Activated B cell treated with CpG ODN at 0.5 μM for 24 hours (primary cell): ENCODE data around the gene KCNG3. TPM values are rescaled to one million over a fixed set of nuclear protein-coding genes. Genes with fewer than 3 reads are reported as not detected.

ENCODE experiments used
- ATAC-seq: fragments of 200-7000 bp; cut with Tn5 transposase; one replicate; pipeline ENCODE4 v1.10.0; 2021; ENCODE audit warnings: low read depth, mild to moderate bottlenecking, moderate library complexity
- CTCF ChIA-PET: fragments of 350-600 bp; sonication (Branson Sonifier 250); formaldehyde crosslinking; loops from one replicate; lab custom pipeline; 2021; ENCODE audit warnings: antibody characterized with exemption; lab: Charles Lee
- POLR2A ChIA-PET: fragments of 350-600 bp; sonication (Branson Sonifier 250); formaldehyde crosslinking; loops from one replicate; lab custom pipeline; 2021; ENCODE audit warnings: antibody characterized with exemption; lab: Charles Lee
- DNase-seq: peaks from one replicate; pipeline ENCODE4 v3.0.0; 2022
- H3K27ac Mint-ChIP-seq: one replicate; pipeline ENCODE4 v1.8.0; 2020; ENCODE audit warnings: mixed read lengths
- H3K27me3 Mint-ChIP-seq: one replicate; pipeline ENCODE4 v1.8.0; 2021; ENCODE audit warnings: mixed read lengths
- H3K36me3 Mint-ChIP-seq: one replicate; pipeline ENCODE4 v1.8.0; 2021; ENCODE audit warnings: low read depth, mixed read lengths
- H3K4me1 Mint-ChIP-seq: one replicate; pipeline ENCODE4 v1.8.0; 2021; ENCODE audit warnings: mixed read lengths
- H3K4me3 Mint-ChIP-seq: one replicate; pipeline ENCODE4 v1.8.0; 2020; ENCODE audit warnings: mild to moderate bottlenecking, mixed read lengths
- H3K9me3 Mint-ChIP-seq: one replicate; pipeline ENCODE4 v1.8.0; 2020; ENCODE audit warnings: mixed read lengths
- CTCF ChIP-seq: fragments of 200-600 bp; IDR thresholded peaks from one replicate; pipeline ENCODE4 v1.8.0; 2022; ENCODE audit warnings: antibody characterized with exemption, mild to moderate bottlenecking
- intact Hi-C: fragments of 100-400 bp; cut with micrococcal nuclease; formaldehyde crosslinking; loops from one replicate; pipeline ENCODE4 v1.15.1; 2024
- total RNA-seq: library from RNA; stranded (reverse); gene quantifications from 2 replicates; pipeline ENCODE4 v1.2.3, GENCODE V29; 2022

The KCNG3 gene
- total RNA-seq, 1 donor from 2014 or later, result not detected

DNA sequence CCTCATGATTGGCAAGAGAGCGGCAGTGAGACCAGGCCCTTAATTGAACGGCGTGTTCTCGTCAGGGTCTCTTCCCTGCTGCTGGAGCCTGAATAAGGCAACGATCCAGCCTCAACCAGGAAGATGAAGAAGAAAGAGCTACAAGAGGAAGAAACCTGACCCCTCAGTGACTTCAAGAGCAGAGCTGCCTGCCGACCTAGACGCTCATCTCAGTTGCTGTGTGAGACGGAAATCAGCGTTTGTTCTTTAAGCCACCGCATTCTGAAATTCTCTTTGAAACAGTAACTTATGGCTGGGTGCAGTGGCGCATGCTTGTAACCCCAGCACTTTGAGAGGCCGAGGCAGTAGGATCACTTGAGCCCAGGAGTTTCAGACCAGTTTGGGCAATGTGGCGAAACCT lies 29.6 kb upstream of the KCNG3 start:
- ChIA-PET CTCF (no interaction called here), POLR2A (no interaction called here)
- Mint-ChIP-seq H3K4me1 (no peaks in the 10 kb centered on the region), H3K9me3 (peaks cover 2% of the 10 kb centered on the region), H3K27ac (no peak overlapping the region), H3K36me3 (no peaks in the 10 kb centered on the region), H3K27me3 (peaks cover under 1% of the 10 kb centered on the region), H3K4me3 (no peak overlapping the region)
- intact Hi-C loops, result no loop called here
- ATAC-seq (no peak), DNase-seq (no peak)
- TF ChIP-seq CTCF, result no peak

DNA sequence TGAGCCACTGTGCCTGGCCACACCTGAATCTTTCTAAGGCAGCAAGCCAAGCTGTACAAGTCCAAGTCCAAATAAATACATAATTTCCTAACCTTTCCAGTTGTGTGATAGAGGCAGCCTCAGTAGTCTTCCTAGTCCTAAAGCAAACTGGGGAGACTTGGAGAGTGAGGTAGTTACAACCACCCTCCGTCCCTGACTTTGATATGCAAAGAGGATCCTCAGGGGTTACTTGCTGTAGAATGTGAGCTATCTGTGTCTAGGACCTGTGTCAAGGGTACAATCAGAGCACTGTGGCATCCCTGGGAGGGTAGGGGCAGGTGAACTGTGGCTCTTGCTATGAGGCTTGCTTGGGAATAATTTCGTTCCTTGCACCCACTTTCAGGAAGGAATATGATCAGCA lies 28.3 kb upstream of the KCNG3 start:
- Mint-ChIP-seq H3K9me3 (no peaks in the 10 kb centered on the region), H3K4me1 (no peaks in the 10 kb centered on the region), H3K27ac (no peak overlapping the region), H3K4me3 (no peak overlapping the region), H3K27me3 (peaks cover 3% of the 10 kb centered on the region), H3K36me3 (no peaks in the 10 kb centered on the region)
- no peak for TF ChIP-seq CTCF
- ChIA-PET POLR2A (no interaction called here), CTCF (no interaction called here)
- no peak for ATAC-seq
- intact Hi-C loops, result no loop called here
- no peak for DNase-seq

- no peak for TF ChIP-seq CTCF
- ChIA-PET POLR2A (no interaction called here), CTCF (no interaction called here)
- H3K27ac Mint-ChIP-seq, result no peak overlapping the region
- DNase-seq (no peak), ATAC-seq (no peak)
- no peaks in the 10 kb centered on the region for H3K36me3 Mint-ChIP-seq
- H3K4me3 Mint-ChIP-seq, result no peak overlapping the region
- intact Hi-C loops, result no loop called here
- no peaks in the 10 kb centered on the region for H3K9me3 Mint-ChIP-seq
- peaks cover 3% of the 10 kb centered on the region for H3K27me3 Mint-ChIP-seq
- peaks cover 3% of the 10 kb centered on the region for H3K4me1 Mint-ChIP-seq
Observed at GRCh38 chr2:42519624-42520023, 25.8 kb upstream of the KCNG3 start.

DNA sequence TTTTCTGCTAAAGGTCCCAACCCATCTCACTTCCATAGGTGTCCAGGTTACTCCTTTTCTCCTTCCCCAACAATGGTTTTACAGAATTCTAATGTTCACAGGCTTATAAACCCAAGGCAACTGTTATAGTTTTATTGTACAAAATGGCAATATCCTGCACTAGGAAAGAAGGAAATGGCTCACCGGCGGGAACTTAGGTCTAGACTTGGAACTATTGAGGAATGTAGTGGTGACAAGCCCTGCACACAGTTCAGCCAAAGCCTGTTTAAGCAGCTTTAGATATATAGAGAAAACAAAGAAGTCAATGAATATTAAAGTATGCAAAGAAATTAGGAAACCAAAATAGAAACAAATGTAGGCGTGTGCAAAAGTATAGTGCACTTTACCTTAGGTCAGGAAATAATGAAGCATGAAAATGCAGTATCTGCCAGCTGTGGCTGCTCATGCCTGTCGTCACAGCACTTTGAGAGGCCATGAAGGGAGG lies 22.7 kb upstream of the KCNG3 start:
- Mint-ChIP-seq H3K9me3 (no peaks in the 10 kb centered on the region), H3K27ac (no peak overlapping the region), H3K36me3 (no peaks in the 10 kb centered on the region), H3K4me1 (peaks cover 3% of the 10 kb centered on the region), H3K27me3 (peaks cover 7% of the 10 kb centered on the region), H3K4me3 (no peak overlapping the region)
- no peak for TF ChIP-seq CTCF
- ChIA-PET POLR2A (no interaction called here), CTCF (interaction anchor here (3.0 kb wide), 1 partner anchor 147 kb away, joined by 22 read pairs; no protein-coding TSS in a partner anchor)
- DNase-seq, result no peak
- intact Hi-C loops, result no loop called here
- ATAC-seq, result no peak

GRCh38 chr2:42513252-42513918 lies 19.6 kb upstream of the KCNG3 start:
- intact Hi-C loops, result loop anchor here (1.0 to 5.0 kb wide), 2 partner anchors 150 to 259 kb away; no protein-coding TSS in a partner anchor
- ATAC-seq (no peak), DNase-seq (no peak)
- Mint-ChIP-seq H3K27me3 (peaks cover 6% of the 10 kb centered on the region), H3K36me3 (no peaks in the 10 kb centered on the region), H3K27ac (peak overlapping the region; percentile 19), H3K9me3 (no peaks in the 10 kb centered on the region), H3K4me3 (no peak overlapping the region), H3K4me1 (peaks cover 6% of the 10 kb centered on the region)
- TF ChIP-seq CTCF, result no peak
- CTCF ChIA-PET, result interaction anchor here (1.3 to 3.0 kb wide), 4 partner anchors 148 to 154 kb away, joined by 3 to 22 read pairs (median 4); no protein-coding TSS in a partner anchor
- POLR2A ChIA-PET, result interaction anchor here (0.6 kb wide), 1 partner anchor 264 kb away, joined by 8 read pairs; no protein-coding TSS in a partner anchor
